GM19351 (cell line): ENCODE results near the gene PLXDC2.
"Not testable (repeated sequence)": the region's sequence is repeated elsewhere in the genome, so short reads cannot be mapped to it uniquely, and the experiment has no call there.

Source experiments
- ATAC-seq: cut with Tn5 transposase; IDR thresholded peaks from one replicate; pipeline ENCODE4 v1.9.1; 2021; ENCODE audit warnings: mild to moderate bottlenecking, moderate library complexity; ENCODE audit not compliant: unreplicated experiment

PLXDC2 gene

DNA sequence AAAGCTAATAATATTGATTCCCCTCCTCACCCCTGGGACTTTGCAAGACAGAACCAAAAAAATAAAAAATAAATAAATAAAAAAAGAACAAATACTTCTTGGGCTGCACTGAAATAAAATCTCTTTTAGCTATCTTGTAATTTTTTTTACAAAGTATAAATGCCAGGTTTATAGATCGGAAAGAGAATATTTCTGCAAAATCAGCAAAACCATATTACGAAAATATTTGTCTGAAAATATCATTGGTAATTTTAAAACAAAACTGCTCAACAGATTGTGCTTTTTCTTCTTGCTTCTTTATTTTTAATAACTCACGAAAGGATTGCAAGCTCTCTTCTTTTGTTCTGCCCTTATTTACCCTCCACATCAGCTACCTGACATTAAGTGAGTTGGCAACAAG lies 213.3 kb downstream of the PLXDC2 start:
- no peak for ATAC-seq

DNA sequence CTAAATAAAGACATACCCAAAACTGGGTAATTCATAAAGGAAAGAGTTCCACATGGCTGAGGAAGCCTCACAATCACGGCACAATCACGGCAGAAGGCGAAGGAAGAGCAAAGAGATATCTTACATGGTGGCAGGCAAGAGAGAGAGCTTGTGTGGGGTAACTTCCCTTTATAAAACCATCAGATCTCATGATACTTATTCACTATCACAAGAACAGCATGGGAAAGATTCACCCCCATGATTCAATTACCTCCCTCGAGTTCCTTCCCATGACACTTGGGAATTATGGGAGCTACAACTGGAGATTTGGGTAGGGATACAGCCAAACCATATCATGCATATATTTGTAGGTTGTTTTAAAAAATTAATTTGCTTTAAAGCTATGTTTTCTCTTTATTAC lies 217.2 kb downstream of the PLXDC2 start:
- no peak for ATAC-seq

DNA sequence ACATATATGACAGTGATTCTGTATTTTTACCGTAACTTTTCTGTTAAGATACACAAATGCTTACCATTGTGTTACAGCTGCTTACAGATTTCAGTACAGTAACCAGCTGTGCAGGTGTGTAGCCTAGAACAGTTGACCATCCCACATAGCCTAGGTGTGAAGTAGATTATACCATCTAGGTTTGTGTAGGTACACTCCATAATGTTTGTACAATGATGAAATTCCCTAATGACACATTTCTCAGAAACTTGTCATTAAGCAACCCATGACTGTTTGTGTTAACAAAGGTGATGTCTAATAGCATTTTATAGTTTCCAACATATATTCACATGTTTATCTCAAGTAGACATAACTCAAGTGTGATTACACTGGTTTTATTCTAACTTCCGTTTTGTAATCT lies 218.5 kb downstream of the PLXDC2 start:
- no peak for ATAC-seq

DNA sequence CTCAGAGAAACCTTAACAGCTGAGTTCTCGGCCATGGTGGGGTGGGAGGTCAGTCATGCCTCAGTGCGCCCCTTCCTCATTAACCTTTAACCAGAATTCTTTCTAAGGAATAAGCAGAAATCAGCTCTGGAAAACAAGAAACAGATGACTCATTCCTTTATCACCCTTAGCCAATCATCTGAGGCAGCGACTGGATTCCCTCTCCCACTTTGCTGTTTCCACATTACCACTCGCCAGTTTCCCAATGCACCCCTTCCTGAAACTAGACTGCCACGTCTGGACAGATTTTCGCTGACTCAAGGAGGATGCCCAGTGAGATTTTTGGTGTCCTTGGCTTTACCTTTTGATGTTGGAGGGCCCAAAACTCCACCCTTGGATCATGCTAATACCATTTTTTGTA lies 223.8 kb downstream of the PLXDC2 start:
- ATAC-seq, result no peak

DNA sequence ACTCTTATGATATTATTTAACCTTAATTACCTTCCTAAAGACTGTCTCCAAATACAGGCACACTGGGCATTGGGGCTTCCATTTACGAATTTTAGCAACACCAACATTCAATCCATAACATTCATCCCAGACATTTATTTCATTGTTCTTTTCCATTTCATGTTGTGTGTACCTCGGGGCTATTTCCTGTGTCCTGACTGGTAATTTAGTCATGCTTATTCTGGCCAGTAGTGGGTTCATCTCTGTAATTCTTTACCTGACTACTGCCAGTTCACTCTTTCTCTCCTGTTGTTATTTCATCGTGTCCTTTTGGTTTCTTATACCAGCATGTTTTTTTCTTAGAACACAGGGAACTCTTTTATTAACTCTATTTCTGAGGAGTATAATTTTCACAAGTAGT lies 225.7 kb downstream of the PLXDC2 start:
- no peak for ATAC-seq

DNA sequence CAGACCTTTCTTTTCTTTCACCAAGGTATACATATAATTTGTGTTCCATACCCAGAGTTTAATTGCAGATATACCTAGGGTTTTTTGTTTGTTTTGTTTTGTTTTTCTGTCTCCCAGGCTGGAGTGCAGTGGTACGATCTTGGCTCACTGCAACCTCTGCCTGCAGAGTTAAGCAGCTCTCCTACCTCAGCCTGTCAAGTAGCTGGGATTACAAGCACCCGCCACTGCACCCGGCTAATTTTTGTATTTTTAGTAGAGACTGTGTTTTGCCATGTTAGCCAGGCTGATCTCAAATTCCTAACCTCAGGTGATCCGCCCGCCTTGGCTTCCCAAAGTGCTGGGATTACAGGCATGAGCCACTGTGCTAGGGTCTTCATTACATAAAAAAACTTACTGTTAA lies 228.9 kb downstream of the PLXDC2 start:
- not testable (repeated sequence) for ATAC-seq

DNA sequence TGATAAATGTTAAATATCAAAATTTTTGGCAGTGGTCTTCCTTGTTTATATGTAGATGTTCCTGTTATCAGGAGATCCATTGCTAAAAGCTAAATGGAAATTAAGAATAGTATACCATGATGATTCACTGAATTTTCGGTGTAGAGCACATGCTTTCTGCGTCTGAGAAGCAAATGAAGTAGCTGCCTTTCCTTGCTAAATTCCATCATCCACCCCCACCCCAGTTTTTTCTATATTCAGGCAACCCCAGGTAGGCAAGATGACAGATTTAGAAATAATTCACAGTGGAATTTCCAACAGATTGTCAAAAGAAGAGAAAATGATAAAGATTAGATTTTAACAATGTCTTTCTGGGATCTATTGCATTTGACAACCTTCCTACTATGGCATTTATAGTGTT lies 231.9 kb downstream of the PLXDC2 start:
- ATAC-seq, result no peak

DNA sequence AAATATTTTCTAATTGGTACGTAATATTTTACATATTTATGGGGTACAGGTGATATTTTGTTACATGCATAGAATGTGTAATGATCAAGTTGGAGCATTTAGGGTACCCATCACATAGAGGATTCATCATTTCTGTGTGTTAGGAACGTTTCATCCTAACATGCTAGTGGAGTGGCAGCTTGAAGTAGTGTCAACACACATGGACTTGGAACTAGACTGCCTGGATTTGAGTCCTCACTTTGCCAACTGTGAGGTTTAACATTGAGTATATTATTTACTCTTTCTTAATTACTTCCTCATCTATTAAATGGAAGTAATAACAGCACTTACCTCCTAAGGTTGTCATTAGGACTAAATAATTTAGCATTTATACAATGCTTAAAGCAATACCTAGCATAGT lies 241.9 kb downstream of the PLXDC2 start:
- ATAC-seq, result no peak

DNA sequence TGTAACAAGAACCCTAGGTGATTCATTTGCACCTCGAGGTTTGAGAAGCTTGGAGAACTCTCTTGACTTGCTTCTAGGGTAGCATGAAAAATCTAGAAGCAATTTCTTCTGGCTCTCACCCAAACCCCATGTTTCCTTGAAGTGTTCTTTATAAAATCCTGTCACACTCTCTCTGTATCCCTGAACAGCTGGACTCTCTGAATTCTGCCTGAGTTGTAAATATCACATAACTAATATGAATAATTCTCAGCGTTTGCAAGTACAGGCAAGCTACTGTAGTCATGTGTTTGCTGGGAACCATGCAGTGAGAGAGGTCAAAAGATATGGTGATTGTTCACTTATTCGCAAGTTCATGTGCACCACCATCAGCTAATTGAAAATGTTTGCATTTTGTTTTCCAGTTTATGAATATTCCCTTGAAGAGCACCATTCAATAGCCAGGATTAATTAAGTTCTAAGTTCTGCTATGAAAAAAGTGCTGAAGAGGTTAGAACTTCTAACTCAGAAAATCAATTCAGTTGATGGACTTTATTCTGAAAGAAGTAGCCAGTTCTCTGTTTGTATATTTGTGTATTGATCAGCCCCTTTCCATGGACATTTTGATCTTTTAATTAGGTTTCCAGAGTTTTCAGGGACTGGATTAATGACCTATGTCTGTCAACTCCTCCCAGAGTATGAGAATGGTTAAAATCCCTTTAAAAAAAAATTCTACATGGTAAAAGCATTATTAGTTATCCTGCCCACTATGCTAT lies 243.0 kb downstream of the PLXDC2 start:
- no peak for ATAC-seq

DNA sequence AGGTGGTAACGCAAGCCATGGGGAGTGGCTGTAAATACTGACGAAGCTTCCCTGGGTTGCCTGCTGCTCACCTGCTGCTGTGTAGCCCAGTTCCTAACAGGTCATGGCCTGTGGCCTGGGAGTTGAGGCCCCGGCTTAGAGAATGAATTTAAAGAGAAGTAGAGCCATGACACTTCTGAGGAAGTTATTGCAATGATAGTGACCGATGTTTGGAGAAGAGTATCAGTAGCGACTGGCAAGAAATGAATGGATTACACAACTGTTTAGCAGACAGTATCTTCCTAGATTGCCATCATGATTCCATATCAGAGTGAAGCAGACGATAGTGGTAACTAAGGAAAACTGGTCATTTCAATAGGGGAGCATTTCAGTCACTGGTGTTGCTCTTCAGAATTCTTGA lies 249.6 kb downstream of the PLXDC2 start:
- ATAC-seq, result no peak

DNA sequence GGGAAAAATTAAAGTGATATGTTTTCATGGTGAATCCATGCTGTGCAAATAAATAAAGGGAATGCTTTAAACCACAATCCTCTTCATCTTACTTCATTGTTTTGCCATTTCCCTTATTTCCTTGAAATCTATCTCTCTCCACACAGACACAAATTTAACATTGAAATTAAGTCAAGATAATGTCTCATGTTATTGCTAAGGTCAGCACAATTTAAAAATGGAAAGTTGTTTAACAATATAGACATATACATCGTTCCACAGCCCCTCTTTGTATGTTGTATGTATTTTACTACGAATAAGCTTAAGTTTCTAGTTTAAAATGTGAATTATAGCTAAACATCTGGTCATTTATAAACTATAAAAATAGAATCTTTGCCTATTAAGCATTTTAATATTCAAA lies 256.9 kb downstream of the PLXDC2 start:
- ATAC-seq, result no peak

DNA sequence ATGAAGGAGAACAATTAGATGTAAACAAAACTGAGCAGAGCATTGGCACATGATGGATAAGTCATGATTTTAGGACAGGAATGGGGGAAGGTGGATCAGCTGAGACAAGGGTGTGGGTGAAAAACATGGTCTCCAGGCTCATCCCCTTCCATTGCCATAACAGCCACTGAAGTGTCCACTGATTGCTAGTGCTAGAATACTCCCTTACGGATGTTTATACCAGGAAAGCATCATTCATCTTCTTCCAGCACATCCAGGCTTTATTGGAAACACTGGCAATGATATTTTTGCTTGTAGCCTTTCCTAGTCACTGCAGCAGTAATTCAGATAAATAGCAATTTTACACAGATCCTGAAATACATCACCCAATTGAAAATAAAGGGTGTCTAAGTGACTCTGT lies 259.5 kb downstream of the PLXDC2 start:
- ATAC-seq, result no peak

DNA sequence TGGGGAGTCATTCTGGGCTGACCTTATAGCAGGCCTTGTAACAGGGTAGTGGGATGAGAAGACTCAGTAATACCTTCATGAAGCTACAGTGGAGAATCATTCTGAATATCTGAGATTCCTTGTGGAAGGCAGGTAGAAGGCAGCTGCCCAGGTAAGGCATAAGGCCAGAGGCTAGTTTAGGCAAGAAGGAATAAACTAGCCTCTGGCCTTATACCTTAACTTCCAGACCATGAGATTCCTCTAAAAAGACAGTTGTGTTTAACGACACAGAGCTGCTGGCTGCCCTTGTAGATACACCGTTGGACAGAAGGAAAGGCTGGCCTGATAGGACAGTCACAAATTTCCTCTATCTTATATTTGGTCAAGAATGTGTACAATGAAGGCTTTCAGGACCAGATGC lies 268.2 kb downstream of the PLXDC2 start:
- no peak for ATAC-seq

DNA sequence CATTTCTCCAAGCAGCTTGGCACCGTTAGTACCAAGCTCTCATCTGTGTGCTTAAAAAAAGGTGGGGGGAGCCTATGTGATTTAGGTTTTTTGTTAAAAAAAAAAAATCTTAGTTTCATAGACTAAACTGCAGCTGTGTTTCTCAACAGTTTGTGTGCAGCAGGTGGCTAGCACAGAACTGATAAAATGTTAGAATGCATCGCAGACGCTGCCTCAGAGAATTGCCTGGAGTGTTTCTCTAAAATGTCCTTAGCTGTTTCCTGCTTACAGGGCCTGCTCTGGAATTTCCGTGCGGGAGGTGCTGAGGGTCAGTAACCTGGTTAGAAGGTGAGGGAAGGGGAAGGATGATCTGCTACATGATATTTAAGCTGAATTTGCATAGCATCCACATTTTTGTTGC lies 268.9 kb downstream of the PLXDC2 start:
- ATAC-seq, result no peak

DNA sequence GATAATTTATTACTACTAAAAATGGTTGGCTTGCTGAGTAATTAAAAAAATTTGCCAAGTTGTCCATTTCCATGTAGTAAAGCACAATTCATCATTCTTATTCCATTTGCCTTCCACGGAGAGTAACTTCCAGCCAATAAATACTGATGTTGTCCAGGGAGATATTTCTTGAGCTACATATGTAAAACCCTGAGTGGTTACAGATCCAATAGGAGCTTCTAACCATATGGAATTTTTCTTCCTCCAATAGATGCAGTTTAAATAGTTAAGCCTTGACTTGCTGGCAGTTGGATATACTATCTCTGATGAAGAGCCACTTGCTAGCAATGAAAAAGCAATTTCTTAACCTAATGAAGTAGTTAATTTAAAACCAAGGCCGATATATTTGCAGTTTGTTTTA lies 271.1 kb downstream of the PLXDC2 start:
- ATAC-seq, result no peak

DNA sequence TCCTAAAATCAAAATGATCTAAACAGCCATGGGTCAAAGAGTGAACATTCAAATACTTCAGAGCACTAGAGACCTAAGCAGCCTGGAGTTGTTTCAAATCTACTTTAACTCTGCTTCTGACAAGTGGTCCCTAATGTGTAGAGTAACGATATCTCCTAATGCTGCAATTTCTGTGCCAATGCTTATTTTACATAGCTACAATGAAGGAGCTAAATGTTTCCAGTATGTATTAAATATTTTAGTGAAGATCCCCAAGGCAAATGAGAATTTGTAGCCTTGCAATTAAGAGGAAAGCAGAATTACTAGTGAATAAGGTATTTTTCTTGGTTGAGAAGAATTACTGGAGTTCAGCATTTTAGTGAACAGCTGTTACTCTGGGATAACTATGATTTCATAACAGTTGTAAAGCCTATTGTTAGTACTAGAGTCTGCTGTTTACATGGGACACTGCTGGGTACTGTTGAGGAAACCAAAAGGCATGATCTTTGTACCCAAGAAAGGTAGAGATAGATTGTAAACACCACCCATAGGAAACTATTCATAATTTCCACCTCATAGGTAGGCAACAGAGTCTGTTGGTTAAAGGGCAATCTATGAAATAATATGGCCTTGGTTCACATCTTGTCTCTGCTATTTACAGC lies 271.9 kb downstream of the PLXDC2 start:
- no peak for ATAC-seq

DNA sequence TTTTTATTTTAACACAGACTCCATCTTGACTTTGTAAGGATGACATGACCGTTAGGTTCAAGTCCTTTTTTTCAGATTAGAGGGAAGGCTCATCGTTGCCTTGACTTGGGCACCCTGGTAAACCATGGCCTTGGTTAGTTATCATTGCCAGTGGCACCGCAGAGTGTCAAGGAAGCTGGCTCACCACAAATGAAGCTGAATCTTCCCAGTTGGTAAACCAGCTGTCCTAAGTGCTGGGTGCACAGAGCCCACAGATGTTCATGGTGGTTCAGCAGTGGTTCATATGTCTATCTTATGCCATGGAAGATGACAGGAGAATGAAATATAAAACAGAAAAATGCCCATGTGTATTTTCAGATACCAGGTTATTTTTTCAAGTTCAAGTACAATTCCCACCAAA lies 273.6 kb downstream of the PLXDC2 start:
- ATAC-seq, result no peak

DNA sequence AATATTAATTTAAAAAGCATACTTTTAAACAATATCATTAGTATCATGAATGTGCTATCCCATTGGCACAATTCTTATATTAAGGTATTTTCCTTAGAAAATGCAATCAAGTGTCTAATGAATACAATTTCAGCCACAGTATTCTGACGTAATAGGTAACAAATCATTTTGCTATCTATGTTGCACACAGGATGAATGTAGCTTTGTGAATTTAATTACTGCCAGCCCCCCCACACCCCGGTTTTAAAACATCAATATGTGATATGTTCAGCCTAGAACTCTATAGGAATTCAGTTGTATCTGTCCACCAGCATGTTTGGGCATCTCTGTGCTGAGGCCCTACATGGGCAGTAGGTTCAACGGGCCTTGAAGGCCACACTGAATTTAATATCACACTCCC lies 274.6 kb downstream of the PLXDC2 start:
- ATAC-seq, result no peak

DNA sequence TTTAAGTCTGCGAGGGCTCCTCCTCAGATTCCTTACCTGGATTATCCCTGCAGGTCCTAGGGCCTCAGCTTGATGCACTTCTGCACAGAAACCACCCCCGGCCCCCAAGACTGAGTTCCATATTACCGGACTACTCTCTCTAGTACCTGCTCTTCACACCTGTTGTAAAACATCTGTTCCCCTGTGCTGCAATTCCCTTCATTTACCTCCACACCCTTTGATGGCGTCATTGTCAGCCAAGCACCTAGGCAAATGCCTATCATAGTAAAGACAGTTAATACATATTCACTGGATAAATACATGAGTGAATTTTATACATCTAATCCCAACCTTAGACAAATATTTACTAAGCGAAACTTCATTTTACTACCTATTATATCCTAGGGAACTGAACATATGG lies 275.5 kb downstream of the PLXDC2 start:
- no peak for ATAC-seq

DNA sequence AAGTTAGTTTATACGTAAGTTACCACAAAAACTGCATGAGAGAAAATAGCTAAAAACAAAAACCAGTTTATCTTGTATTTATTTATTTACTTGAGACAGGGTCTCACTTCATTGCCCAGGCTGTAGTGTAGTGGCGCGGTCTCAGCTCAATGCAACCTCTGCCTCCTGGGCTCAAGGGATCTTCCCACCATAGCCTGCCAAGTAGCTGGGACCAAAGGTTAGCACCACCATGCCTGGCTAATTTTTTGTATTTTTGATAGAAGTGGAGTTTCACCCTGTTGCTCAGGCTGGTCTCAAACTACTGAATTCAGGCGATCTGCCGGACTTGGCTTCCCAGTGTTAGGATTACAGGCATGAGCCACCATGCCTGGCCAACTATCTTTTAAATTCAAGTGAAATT lies 277.4 kb downstream of the PLXDC2 start:
- no peak for ATAC-seq

DNA sequence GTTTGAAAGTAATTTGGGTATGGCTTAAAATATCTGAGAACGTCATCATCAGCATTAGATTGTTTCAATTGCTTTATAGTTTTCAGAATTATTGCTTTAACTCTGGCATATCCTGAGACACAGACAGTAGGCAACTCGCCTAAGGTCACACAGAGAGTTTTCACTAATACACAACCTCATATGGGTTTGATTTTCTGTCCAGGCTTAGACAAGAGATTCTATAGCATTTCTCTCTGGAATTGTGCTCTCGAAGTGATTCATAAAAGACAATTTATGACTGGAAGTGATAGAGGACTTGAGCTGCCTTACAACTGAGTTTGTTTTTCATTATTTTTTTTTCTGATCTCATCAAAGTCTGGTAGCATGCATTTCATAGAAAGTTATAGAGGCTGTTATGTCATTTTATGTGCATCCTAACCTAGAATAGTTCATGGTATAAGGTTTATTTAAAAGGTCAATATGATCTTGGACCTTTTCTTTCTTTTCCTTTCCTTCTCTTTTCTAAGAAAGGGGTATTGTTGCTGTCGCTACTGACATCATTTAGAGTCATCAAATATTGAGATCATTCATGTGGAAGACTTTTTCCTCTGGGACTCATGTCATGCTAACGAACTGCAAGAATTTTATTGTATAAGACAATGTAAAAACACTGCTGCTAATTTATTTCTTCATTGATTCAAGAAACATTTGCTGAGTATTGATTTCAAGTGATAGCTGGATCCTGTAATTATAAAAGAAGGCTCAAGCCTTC lies 278.2 kb downstream of the PLXDC2 start:
- ATAC-seq, result no peak

DNA sequence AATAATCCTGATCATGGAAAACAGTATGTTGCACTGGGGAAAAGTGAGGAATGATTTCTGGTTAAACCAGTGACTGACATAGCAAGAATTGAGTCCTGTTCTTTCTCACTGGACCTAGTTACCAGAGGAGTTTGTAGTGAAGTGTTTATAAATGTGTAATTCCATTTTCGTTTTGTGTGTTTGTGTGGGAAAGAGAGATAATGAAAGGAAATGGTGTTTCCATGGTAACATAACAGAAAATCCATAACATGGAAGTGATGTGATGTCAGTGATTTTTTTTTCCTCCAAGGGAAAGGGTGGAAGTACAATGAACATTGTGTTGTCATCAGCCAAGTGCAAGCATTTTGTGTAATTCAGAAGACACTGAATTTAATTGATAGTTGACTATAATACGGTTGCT lies 283.9 kb downstream of the PLXDC2 start:
- no peak for ATAC-seq
